Hippocampal formation (tissue), 2 donors: ENCODE measurements around the gene SFTPB.
"Not testable (repeated sequence)": the region's sequence is repeated elsewhere in the genome, so short reads cannot be mapped to it uniquely, and the experiment has no call there.

Experiments
- DNase-seq, 2 donors: peaks; one replicate each; lab custom pipeline; 2025; lab: John Stamatoyannopoulos, UW

SFTPB gene

DNA sequence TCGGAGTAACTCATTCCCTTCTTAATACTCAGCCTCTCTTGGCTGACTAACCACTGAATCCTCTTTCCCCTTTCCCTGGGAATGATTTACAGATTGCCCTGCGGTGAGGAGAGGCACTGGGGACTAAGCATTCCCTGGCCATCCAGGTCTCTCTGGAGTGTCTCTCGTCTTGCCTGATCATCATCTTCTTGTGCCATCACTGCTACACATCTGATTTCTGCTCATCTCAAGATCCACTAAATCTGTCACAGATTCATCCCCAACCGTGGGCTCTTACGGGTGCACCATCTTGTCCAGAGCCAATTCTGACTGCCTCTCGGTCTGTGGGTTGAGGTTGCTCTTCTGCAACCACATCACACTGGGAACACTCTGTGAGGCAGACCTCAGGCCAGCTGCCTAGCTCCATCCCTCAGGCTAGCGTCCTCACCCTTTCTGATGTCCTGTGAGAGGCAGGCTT is 12.0 kb downstream of the SFTPB start:
- no peak for DNase-seq

DNA sequence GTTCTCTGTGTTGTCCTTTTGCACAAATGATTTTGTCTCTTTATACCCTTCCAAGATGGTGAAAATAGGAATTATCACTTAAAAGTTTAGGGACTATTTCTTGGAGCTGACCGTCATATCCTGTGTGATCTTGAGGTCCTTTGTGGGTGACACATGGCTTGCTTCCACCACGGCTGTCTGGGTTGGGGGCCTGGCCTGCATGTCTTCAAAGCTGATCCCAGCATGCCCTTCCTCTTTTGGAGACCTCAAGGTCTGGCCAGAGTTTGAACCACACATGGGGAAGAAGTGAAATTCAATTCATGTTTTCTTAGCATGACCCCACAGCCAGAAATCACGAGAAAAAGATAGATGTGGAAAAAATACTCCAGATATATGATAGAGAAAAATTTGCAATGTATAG is 14.0 kb downstream of the SFTPB start:
- no peak for DNase-seq

- no peak for DNase-seq
Measured at GRCh38 chr2:85652056-85652455, 15.9 kb downstream of the SFTPB start.

- DNase-seq = no peak
Measured at GRCh38 chr2:85651097-85651496, 16.9 kb downstream of the SFTPB start.

GRCh38 chr2:85650456-85650855 is 17.5 kb downstream of the SFTPB start:
- no peak for DNase-seq

GRCh38 chr2:85649201-85650190 is 18.5 kb downstream of the SFTPB start:
- DNase-seq = no peak

- DNase-seq = no peak
Measured at GRCh38 chr2:85648619-85649018, 19.4 kb downstream of the SFTPB start.

DNA sequence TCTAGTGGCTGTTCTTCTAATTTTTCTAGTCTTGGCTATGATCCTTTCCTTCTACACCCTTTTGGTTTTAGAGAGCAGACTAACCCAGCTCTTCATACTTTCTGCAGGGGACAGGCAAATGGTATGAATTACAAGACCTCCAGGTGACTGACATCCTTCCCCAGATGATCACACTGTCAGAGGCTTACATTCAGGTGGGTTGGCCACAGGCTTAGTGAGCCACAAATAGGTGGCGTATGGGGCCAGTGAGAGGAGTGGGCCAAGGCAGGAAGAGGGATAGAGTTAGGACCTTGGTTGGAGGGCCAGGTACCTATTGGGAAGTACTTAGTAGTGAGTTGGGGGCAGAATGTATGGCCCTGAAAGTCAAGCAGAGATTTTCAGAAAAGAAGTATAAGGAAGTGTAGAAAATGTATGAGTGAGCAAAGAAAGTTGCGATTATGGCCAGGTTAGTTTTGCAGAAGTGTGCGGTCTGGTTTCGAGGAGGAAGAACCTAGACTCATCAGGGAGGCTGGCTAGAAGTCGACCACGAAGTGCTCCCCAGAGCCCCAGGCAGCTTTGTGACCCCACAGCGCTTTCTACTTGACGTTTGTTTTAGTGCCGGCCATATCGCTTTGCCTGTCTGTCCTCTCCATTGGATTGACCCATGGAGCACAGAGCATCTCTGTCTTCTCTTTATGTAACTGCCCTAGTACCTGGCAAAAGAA is 20.0 kb downstream of the SFTPB start:
- DNase-seq = no peak

GRCh38 chr2:85646166-85646565 is 21.8 kb downstream of the SFTPB start:
- no peak for DNase-seq

GRCh38 chr2:85644909-85645308 is 23.1 kb downstream of the SFTPB start:
- DNase-seq = no peak

DNA sequence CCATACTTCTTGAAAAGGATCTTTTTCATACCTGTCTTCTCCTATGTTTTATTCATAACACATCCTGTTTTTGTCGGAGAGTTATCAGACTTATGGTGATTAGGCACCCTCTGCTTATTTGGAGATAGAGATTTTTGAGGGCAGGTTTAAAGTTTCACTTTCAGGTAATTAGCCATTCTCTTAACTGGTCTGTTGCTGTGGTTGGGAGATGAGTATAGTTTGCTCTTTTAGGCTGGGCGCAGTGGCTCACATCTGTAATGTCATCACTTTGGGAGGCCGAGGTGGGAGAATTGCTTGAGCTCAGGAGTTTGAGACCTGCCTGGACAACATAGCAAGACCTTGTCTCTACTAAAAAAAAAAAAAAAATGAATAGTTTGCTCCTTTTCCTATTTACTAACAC is 25.3 kb downstream of the SFTPB start:
- DNase-seq = no peak

GRCh38 chr2:85635636-85636035 is 32.4 kb downstream of the SFTPB start:
- no peak for DNase-seq

DNA sequence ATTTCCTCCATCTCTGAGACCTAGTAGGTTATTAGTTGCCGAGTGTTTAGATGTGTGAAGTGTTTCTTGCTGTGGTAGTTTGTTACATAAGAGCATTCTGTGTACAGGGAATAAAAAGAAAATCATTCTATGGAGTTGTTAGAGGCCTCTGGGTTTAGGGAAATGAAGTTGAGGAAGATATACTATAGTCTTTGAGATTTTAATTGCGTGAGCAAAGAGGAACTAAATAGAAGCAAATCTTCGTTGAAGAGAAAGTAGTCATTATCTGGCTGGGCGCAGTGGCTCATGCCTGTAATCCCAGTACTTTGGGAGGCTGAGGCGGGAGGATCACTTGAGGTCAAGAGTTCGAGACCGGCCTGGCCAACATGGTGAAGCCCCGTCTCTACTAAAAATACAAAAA is 33.0 kb downstream of the SFTPB start:
- no peak for DNase-seq

DNA sequence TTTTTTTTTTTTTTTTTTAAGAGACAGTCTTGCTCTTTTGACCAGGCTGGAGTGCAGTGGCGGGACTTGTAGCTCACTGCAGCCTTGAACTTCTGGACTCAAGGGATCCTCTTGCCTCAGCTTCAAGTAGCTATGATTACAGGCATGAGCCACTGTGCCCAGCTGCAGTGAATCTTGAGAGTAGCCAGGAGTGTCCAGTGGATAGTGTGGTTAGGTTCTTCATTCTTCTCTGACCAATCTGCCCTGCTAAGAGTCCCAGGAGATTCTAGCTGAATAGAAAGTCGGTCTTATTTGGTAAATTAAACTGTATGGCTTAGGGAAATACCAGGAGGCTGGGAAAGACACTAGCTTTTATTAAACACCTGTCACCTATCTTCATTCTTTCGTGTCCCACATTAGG is 36.7 kb downstream of the SFTPB start:
- no peak for DNase-seq

GRCh38 chr2:85628658-85629057 is 39.3 kb downstream of the SFTPB start:
- no peak for DNase-seq

DNA sequence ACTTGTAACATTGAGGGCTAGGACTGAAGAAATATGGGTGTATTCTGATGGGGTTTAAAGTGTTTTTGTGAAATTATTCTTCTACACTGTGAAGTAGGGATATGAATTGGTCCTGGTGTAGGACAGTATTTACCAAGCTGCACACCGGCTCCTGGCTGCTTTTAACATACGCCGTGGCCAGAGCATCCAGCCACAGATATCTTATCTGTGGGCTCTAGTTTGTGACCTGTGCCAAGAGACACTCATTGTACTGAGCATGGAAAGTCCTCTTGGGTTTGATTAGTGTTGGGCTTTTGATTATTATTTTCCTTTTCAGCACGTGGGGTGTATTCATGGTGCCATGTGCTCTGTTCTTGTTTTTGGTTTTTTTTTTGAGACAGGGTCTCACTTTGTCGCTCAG is 44.0 kb downstream of the SFTPB start:
- DNase-seq = no peak

DNA sequence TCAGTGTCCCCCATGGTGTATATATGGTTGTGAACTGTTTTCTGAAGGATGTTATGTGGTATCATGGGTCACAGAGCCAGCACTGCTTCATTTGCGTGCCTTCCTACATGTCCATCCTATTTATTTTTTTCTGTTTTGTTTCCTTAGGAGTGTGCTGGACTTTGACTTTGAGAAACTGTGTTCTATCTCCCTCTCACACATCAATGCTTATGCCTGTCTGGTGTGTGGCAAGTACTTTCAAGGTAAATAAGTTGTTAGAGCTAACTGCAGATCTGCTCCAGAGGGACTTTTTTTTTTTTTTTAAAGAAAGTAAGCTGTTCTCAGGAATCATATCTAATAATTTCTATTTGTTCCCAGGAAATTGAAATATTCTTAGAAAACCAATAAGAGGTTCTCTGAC is 46.7 kb downstream of the SFTPB start:
- DNase-seq = no peak

GRCh38 chr2:85619617-85620016 is 48.4 kb downstream of the SFTPB start:
- no peak for DNase-seq

GRCh38 chr2:85617723-85618122 is 50.3 kb downstream of the SFTPB start:
- DNase-seq = not testable (repeated sequence)

DNA sequence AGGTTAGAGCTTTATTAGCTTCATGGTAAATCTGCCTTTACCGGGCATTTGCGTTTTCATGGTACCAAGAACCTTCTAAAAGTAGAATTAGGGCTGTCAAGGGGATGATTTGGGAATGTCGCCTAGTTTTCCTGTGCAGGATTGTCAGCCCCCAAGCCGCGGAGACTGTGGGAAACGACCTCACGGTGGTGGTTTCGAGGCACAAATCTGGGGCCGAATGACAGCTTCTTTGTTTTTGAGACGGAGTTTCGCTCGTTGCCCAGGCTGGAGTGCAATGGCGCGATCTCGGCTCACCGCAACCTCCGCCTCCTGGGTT is 52.6 kb downstream of the SFTPB start:
- no peak for DNase-seq

GRCh38 chr2:85614757-85615156 is 53.2 kb downstream of the SFTPB start:
- not testable (repeated sequence) for DNase-seq

GRCh38 chr2:85613717-85614515 is 54.1 kb downstream of the SFTPB start:
- no peak for DNase-seq
